Measurements from ENCODE around the gene MOB1A. TPM values are rescaled to one million over a fixed set of nuclear protein-coding genes. Genes with fewer than 3 reads are reported as not detected.
A peak's percentile ranks its signal among the peaks of the same experiment; 100 is the strongest.

Gene MOB1A
- total RNA-seq, 1 donor from 2014 or later: 60.5 TPM

- peak; percentile 94 for DNase-seq
Measured at GRCh38 chr2:74147727-74148456, 30.8 kb downstream of the MOB1A start, which contains the start of gene BOLA3. Gene BOLA3 (minus strand): TSS chr2:74147912. CDS start chr2:74147874, 38 bp downstream.

GRCh38 chr2:74146929-74147726 lies 31.6 kb downstream of the MOB1A start:
- no peak for TF ChIP-seq CTCF (IDR thresholded peaks at IDR 0.05; ENCODE audit: partially characterized antibody, unreplicated experiment)
- no peaks in the 10 kb centered on the region for H3K36me3 Mint-ChIP-seq (ENCODE audit: unreplicated experiment)
- H3K27me3 Mint-ChIP-seq (ENCODE audit: unreplicated experiment): peaks cover 10% of the 10 kb centered on the region
- H3K4me1 Mint-ChIP-seq (ENCODE audit: low read depth, unreplicated experiment): peaks cover 5% of the 10 kb centered on the region
- peaks cover 5% of the 10 kb centered on the region for H3K9me3 Mint-ChIP-seq (ENCODE audit: unreplicated experiment)
- no peak for DNase-seq
- H3K4me3 Mint-ChIP-seq (ENCODE audit: unreplicated experiment): no peak overlapping the region
- H3K27ac Mint-ChIP-seq (ENCODE audit: unreplicated experiment): no peak overlapping the region

More at GRCh38 chr2:74147727-74148456, 30.8 kb downstream of the MOB1A start, which contains the start of gene BOLA3:
- peak; percentile 74 for TF ChIP-seq CTCF (IDR thresholded peaks at IDR 0.05; ENCODE audit: partially characterized antibody, unreplicated experiment)
- peaks cover 7% of the 10 kb centered on the region for H3K27me3 Mint-ChIP-seq (ENCODE audit: unreplicated experiment)
- H3K36me3 Mint-ChIP-seq (ENCODE audit: unreplicated experiment): no peaks in the 10 kb centered on the region
- no peaks in the 10 kb centered on the region for H3K4me1 Mint-ChIP-seq (ENCODE audit: low read depth, unreplicated experiment)
- H3K4me3 Mint-ChIP-seq (ENCODE audit: unreplicated experiment): no peak within 1 kb of the TSS
- peaks cover 5% of the 10 kb centered on the region for H3K9me3 Mint-ChIP-seq (ENCODE audit: unreplicated experiment)
- H3K27ac Mint-ChIP-seq (ENCODE audit: unreplicated experiment): no peak within 1 kb of the TSS

- peak; percentile 45 for DNase-seq
- H3K9me3 Mint-ChIP-seq (ENCODE audit: unreplicated experiment): peaks cover 8% of the 10 kb centered on the region
- TF ChIP-seq CTCF (IDR thresholded peaks at IDR 0.05; ENCODE audit: partially characterized antibody, unreplicated experiment): peak; percentile 38
- peak overlapping the region; percentile 87 for H3K27ac Mint-ChIP-seq (ENCODE audit: unreplicated experiment)
- H3K36me3 Mint-ChIP-seq (ENCODE audit: unreplicated experiment): no peaks in the 10 kb centered on the region
- H3K4me1 Mint-ChIP-seq (ENCODE audit: low read depth, unreplicated experiment): peaks cover 10% of the 10 kb centered on the region
- no peak overlapping the region for H3K4me3 Mint-ChIP-seq (ENCODE audit: unreplicated experiment)
- peaks cover 7% of the 10 kb centered on the region for H3K27me3 Mint-ChIP-seq (ENCODE audit: unreplicated experiment)
Measured at GRCh38 chr2:74142340-74142739, 36.3 kb downstream of the MOB1A start.

GRCh38 chr2:74138600-74139323 lies 39.9 kb downstream of the MOB1A start:
- H3K4me3 Mint-ChIP-seq (ENCODE audit: unreplicated experiment): no peak overlapping the region
- H3K27me3 Mint-ChIP-seq (ENCODE audit: unreplicated experiment): peaks cover 3% of the 10 kb centered on the region
- no peaks in the 10 kb centered on the region for H3K36me3 Mint-ChIP-seq (ENCODE audit: unreplicated experiment)
- no peak overlapping the region for H3K27ac Mint-ChIP-seq (ENCODE audit: unreplicated experiment)
- peaks cover 3% of the 10 kb centered on the region for H3K9me3 Mint-ChIP-seq (ENCODE audit: unreplicated experiment)
- TF ChIP-seq CTCF (IDR thresholded peaks at IDR 0.05; ENCODE audit: partially characterized antibody, unreplicated experiment): peak; percentile 51
- no peak for DNase-seq
- peaks cover 10% of the 10 kb centered on the region for H3K4me1 Mint-ChIP-seq (ENCODE audit: low read depth, unreplicated experiment)
